Lung (tissue), 12 donors: ENCODE data around the gene CCL21. TPM values are rescaled to one million over a fixed set of nuclear protein-coding genes. Genes with fewer than 3 reads are reported as not detected.

Source experiments
- ATAC-seq: fragments of 200-7000 bp; cut with Tn5 transposase; one replicate; pipeline ENCODE4 v1.9.1; 2020; ENCODE audit warnings: moderate number of reproducible peaks; ENCODE audit not compliant: insufficient read depth, low FRiP score
- DNase-seq, 3 donors: peaks; one replicate each; pipeline ENCODE4 v3.0.0-alpha.2; 2013 to 2017
- H3K27ac ChIP-seq, 2 donors: one replicate each; pipeline ENCODE4 v1.5.1; 2013; ENCODE audit warnings: mild to moderate bottlenecking in 2 of 2, moderate library complexity in 2 of 2, control low read depth in 1 of 2, inconsistent platforms in 1 of 2, low read depth in 1 of 2, low read length in 1 of 2
- H3K27me3 ChIP-seq, 3 donors: one replicate each; pipeline ENCODE4 v1.5.1; 2013; ENCODE audit warnings: low read length in 2 of 3; ENCODE audit not compliant: control insufficient read depth in 3 of 3, insufficient read depth in 3 of 3
- H3K36me3 ChIP-seq, 4 donors: one replicate each; pipeline ENCODE4 v1.5.1; 2013; ENCODE audit warnings: low read length in 4 of 4, mild to moderate bottlenecking in 1 of 4, moderate library complexity in 1 of 4; ENCODE audit not compliant: control insufficient read depth in 4 of 4, insufficient read depth in 4 of 4
- H3K4me1 ChIP-seq, 5 donors: one replicate each; pipeline ENCODE4 v1.5.1; 2013; ENCODE audit warnings: low read length in 5 of 5, mild to moderate bottlenecking in 2 of 5, moderate library complexity in 1 of 5; ENCODE audit not compliant: control insufficient read depth in 5 of 5, insufficient read depth in 5 of 5
- H3K4me3 ChIP-seq: one replicate; pipeline ENCODE4 v1.5.1; 2013; ENCODE audit warnings: mild to moderate bottlenecking, control low read depth, moderate library complexity
- H3K9ac ChIP-seq, 2 donors: one replicate each; pipeline ENCODE4 v1.5.1; 2013; ENCODE audit warnings: low read length in 2 of 2, control low read depth in 1 of 2; ENCODE audit not compliant: insufficient read depth in 1 of 2
- H3K9me3 ChIP-seq, 4 donors: one replicate each; pipeline ENCODE4 v1.5.1; 2013; ENCODE audit warnings: low read length in 3 of 4, mild to moderate bottlenecking in 1 of 4, moderate library complexity in 1 of 4; ENCODE audit not compliant: control insufficient read depth in 4 of 4, insufficient read depth in 3 of 4
- CTCF ChIP-seq: IDR thresholded peaks from 2 replicates; pipeline ENCODE4 v1.5.1; 2012; ENCODE audit warnings: mild to moderate bottlenecking; ENCODE audit errors: control extremely low read depth, extremely low read depth
- whole genome bisulfite sequencing, 2 donors: extraction: QIAGEN DNeasy Blood & Tissue Kit; methylation state at CpG; one replicate each; pipeline ENCODE4 v1.1.7; 2013; 5-methylcytosine and 5-hydroxymethylcytosine counted together
- polyA plus RNA-seq, 2 donors: library from polyadenylated mRNA; stranded (reverse); fragments of 200-250 nt; gene quantifications; one replicate each; pipeline ENCODE4 v1.2.1, GENCODE V29; 2013
- total RNA-seq, 2 donors: library from RNA; depleted of rRNA in 1 of 2; stranded (reverse); fragments of >200 nt in 1 of 2; gene quantifications; one replicate each; pipeline ENCODE4 v1.2.1, GENCODE V29; 2014 to 2021
- donor health status: control.
- donor health status: control.
- donor health status: Bipolar disorder and iron deficiency.
- donor health status: healthy.
- donor health status: DM: yes; HTN: yes; CAD: no.

CCL21 gene
- total and polyA plus RNA-seq, 4 donors: 67.3 to 473 (median 181) TPM

- Histone ChIP-seq H3K9ac (no peak overlapping the region), H3K36me3 (no peaks in the 10 kb centered on the region), H3K4me1 (peaks cover 0 to 4% (median 0%) of the 10 kb centered on the region in 5 donors), H3K9me3 (no peaks in the 10 kb centered on the region), H3K4me3 (no peak overlapping the region), H3K27ac (no peak overlapping the region), H3K27me3 (no peaks in the 10 kb centered on the region)
- no peak for DNase-seq
- TF ChIP-seq CTCF: no peak
- no peak for ATAC-seq
- 31 to 44% methylated on average over 1 of the region's 1 CpG for WGBS, 2 donors
Observed at GRCh38 chr9:34686732-34687131, 23.2 kb downstream of the CCL21 start.

GRCh38 chr9:34686231-34686630 is 23.7 kb downstream of the CCL21 start:
- Histone ChIP-seq H3K4me1 (peaks cover 0 to 4% (median 0%) of the 10 kb centered on the region in 5 donors), H3K27ac (no peak overlapping the region), H3K36me3 (peaks cover 0 to 1% (median 0%) of the 10 kb centered on the region in 4 donors), H3K27me3 (no peaks in the 10 kb centered on the region), H3K4me3 (no peak overlapping the region), H3K9me3 (no peaks in the 10 kb centered on the region), H3K9ac (no peak overlapping the region)
- no peak for TF ChIP-seq CTCF
- no peak for DNase-seq
- no peak for ATAC-seq
- 82 to 87% methylated on average over 5 of the region's 5 CpGs for WGBS, 2 donors

GRCh38 chr9:34685591-34685990 is 24.3 kb downstream of the CCL21 start:
- Histone ChIP-seq H3K27me3 (no peaks in the 10 kb centered on the region), H3K9ac (no peak overlapping the region), H3K4me1 (peaks cover 0 to 2% (median 0%) of the 10 kb centered on the region in 5 donors), H3K27ac (no peak overlapping the region), H3K4me3 (no peak overlapping the region), H3K9me3 (no peaks in the 10 kb centered on the region), H3K36me3 (peaks cover 0 to 6% (median 1%) of the 10 kb centered on the region in 4 donors)
- no peak for DNase-seq
- WGBS, 2 donors: 82 to 92% methylated on average over 4 of the region's 4 CpGs
- ATAC-seq: no peak
- no peak for TF ChIP-seq CTCF

- ATAC-seq (no peak), DNase-seq (no peak)
- Histone ChIP-seq H3K9ac (no peak overlapping the region), H3K4me3 (no peak overlapping the region), H3K27ac (no peak overlapping the region), H3K9me3 (no peaks in the 10 kb centered on the region), H3K27me3 (no peaks in the 10 kb centered on the region), H3K4me1 (peaks cover 0 to 2% (median 0%) of the 10 kb centered on the region in 5 donors), H3K36me3 (peaks cover 0 to 6% (median 1%) of the 10 kb centered on the region in 4 donors)
- no peak for TF ChIP-seq CTCF
- WGBS, 2 donors: 94 to 98% methylated on average over 4 of the region's 4 CpGs
Observed at GRCh38 chr9:34684816-34685215, 25.1 kb downstream of the CCL21 start.
